Head of caudate nucleus (tissue), 42 donors: ENCODE data around the gene HIVEP3.
A peak's percentile ranks its signal among the peaks of the same experiment; 100 is the strongest.

Source experiments
- DNase-seq, 42 donors: peaks; one replicate each; pipeline versions ENCODE4 v3.0.0 to v3.0.0-alpha.2; 2020 to 2021; ENCODE audit warnings: mixed read lengths in 7 of 42
- intact Hi-C: fragments of 100-400 bp; cut with DNase I; formaldehyde crosslinking; loops from one replicate; pipeline ENCODE4 v1.15.0; 2022

Gene HIVEP3

DNA sequence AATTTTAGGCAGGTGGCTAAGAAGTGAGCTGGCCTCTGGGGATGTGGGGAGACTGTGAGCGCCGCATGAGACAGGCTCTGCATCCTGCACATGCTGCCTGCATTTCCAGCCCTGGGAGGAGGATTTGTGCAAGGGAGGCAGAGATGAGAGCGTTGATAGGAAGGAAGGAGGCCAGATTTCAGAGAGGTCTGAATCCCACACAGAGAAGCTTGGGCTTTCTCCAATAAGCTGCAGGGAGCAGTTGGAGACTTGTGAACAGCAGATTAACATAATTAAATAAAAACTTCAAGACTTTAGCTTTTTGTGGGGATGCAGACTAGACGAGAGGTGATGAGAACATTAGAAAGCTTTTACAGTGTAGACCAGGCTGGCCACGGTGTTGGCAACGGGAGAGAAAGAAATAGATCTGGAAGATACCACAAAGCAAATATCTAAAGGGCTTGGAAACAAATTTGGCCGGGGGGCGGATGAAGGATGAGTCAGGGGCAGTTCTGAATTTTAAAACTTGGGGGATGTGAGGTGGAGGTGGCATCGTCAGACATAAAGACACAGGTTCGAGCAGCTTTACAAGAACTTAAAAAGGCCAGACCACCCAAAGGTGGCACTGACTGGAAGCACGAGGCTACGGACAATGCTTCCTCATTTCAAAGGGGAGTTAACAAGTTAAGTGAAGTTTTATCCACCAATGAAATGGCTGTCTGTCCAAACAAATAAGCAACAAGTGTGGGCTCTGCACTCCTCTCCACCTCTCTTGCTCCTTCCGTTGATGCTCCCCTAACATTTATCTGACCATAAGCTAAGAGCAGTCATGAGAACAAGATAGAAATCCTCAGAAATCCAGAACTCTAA is 57.0 kb downstream of the HIVEP3 start:
- intact Hi-C loops = no loop called here
- DNase-seq = no peak

DNA sequence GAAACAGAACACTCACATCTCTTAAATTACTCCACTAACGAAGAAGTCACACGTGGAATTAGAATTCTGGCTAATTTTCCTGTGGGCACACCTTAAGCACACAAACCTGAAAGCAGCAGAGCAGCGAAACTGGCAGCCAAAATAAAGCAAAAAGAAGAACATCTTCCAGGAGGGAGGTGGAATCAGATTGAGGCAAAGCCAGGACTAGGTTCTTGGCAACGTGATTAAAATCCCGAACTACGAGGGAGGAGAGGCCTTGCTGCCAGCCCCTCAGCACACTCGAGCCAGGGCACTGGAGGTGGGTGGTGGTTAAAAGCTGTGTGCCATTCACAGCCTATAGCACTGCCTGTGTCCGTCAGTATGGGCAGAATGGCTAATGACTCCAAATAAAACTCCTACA is 58.0 kb downstream of the HIVEP3 start:
- intact Hi-C loops = no loop called here
- no peak for DNase-seq

DNA sequence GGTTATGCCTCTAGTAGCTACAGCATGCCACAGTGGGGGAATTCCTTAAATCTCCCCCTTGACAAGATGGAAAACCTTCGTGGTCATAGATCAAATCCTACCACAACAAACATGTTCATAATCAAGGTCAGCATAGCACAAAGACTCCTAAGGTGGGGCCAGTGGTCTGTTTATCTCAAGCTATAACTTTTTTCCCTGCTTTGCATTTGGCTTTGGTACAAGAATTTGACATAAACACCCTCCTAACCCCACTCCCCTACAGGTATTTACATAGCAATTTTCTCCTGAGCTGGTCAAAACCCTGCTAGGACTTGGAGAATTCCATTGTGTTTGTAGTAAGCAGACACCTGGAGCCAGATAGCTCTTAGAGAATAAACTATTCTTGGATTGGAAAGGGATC is 58.5 kb downstream of the HIVEP3 start:
- DNase-seq = no peak
- intact Hi-C loops = no loop called here

- DNase-seq = no peak
- intact Hi-C loops = no loop called here
Measured at GRCh38 chr1:41859686-41860085, 59.0 kb downstream of the HIVEP3 start.

DNA sequence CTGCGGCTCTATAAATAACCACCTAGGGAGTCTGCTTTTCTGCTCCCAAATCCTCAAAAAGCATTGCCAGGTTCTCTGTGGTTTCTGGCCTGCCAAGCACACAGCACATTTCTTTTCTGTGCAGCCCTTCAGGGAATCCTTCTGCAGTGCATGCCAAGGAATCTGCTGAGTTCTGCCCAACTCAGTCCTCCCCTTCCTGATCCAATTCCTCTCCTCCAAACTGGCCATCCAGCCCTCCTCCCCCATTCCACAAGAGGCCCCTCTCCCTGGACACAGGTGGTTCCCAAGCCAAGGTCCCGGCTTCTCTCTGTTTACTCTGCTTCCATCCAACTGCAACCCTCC is 61.8 kb downstream of the HIVEP3 start:
- intact Hi-C loops = no loop called here
- peak in 1 of 42 donors; percentile 8 for DNase-seq

- intact Hi-C loops = no loop called here
- no peak for DNase-seq
Measured at GRCh38 chr1:41856151-41856943, 62.4 kb downstream of the HIVEP3 start.

DNA sequence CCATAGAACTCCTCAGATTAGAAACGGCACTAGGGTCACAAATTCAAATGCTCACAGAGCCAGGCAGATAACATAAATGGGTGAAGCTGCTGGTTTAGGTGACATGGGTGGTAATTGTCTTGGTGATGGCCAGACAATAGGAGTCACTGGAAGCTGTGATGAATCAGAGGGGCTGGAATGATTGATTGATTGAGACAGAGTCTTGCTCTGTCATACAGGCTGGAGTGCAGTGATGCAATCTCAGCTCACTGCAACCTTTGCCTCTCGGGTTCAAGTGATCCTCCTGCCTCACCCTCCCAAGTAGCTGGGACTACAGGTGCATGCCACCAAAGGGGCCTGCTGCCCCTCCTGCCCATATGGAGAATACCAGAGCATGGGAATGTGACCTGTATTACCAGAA is 63.0 kb downstream of the HIVEP3 start:
- intact Hi-C loops = no loop called here

GRCh38 chr1:41853907-41854306 is 64.8 kb downstream of the HIVEP3 start:
- intact Hi-C loops = no loop called here
- no peak for DNase-seq

More for the DNA sequence above, 63.0 kb downstream of the HIVEP3 start:
- DNase-seq = no peak

DNA sequence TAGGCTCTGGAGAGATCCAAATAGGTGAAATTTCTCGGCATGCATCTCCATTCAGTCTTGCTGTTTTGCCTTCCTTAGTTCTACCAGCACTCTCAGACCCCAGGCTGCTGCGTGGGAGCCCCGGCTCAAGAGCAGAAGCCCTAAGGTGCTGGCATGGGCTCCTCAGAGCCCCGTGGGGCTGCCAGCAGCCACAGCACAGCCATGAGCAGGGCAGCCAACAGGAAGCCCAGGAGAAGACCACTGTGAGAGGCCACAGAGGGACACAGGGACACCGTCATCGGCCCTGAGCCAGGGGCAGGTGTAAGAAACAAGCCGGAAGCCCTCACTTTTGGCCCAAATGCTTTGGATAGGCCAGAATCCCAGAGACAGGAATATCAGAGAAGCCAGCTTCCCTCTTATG is 66.6 kb downstream of the HIVEP3 start:
- intact Hi-C loops = no loop called here
- DNase-seq = no peak

DNA sequence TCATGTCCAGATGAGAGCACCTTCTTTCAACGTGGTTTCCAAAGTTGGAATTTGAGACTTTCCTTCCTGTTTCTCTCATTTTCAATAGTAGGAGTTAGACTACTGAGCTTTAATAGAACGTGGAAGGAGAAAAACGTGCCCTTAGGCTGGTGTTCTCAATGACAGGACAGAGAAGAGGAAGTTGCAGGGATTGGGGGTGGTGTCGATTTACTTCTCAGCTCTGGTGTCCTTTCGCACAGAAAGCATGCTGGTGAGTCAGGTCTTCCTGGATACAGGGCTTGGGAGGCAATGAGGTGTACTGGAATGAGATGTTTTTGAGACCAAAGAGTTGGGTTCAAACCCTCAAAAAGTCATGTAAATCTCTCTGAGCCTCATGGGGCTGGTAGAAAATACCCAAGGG is 67.1 kb downstream of the HIVEP3 start:
- peak in 4 of 42 donors; percentile 20 to 48 (median 25) for DNase-seq
- intact Hi-C loops = no loop called here

DNA sequence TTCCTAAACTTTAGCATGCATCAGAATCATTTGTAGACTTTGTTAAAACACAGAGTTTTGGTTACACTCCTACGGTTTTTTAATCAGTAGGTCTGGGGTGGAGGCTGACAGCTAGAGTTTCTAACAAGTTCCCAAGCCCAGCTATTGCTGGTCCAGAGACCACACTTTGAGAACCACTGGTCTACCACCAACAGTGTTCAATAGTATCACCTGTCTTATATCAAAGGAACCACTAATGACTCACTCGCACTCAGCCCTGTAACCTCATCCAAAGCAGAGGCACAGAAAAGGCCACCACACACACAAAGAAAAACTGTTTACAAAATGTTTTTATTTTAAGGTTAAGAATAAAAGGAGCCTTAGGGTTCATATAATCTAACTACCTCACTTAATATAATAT is 68.7 kb downstream of the HIVEP3 start:
- intact Hi-C loops = no loop called here
- no peak for DNase-seq

- intact Hi-C loops = no loop called here
- DNase-seq = no peak
Measured at GRCh38 chr1:41849211-41849759, 69.4 kb downstream of the HIVEP3 start.

DNA sequence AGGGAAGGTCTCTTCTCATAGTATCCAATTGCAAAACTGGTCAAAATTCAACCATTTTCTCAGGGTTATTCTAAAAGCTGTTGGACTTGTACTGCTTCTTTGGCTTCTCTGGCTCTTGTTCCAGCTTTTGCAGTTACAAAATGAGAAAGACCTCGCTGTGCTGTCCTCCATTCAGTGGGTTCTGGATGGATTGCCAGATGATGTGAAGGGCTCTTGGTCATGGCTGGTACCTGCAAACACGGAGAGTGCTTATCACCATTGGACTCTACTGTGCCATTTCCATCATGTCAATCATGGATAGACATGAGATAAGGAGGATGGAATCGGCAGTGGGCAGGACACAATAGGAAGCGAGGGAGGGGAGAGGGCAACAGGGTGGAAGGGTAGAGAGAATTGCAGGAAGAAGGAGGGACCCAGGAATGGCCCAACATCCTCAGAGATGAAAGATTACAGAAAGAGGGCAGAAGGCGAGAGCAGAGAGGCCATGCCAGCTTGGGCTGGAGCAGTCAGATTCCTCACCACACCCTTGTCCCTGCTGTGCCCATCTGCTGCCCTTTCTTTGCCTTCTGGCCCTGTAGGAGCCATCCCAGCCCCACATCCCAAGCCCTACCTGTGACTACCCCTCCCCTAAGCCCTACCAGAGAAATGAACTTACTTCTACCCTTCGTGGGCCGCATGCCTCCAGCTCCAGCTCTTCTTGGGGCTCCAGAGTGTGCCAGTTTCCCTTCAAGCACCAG is 70.3 kb downstream of the HIVEP3 start:
- no peak for DNase-seq
- intact Hi-C loops = no loop called here

GRCh38 chr1:41847733-41848132 is 71.0 kb downstream of the HIVEP3 start:
- intact Hi-C loops = no loop called here
- no peak for DNase-seq

GRCh38 chr1:41846625-41847405 is 71.9 kb downstream of the HIVEP3 start:
- no peak for DNase-seq
- intact Hi-C loops = no loop called here

GRCh38 chr1:41844781-41845272 is 73.9 kb downstream of the HIVEP3 start:
- intact Hi-C loops = no loop called here
- DNase-seq = no peak

GRCh38 chr1:41844255-41844654 is 74.5 kb downstream of the HIVEP3 start:
- intact Hi-C loops = no loop called here
- DNase-seq = no peak

DNA sequence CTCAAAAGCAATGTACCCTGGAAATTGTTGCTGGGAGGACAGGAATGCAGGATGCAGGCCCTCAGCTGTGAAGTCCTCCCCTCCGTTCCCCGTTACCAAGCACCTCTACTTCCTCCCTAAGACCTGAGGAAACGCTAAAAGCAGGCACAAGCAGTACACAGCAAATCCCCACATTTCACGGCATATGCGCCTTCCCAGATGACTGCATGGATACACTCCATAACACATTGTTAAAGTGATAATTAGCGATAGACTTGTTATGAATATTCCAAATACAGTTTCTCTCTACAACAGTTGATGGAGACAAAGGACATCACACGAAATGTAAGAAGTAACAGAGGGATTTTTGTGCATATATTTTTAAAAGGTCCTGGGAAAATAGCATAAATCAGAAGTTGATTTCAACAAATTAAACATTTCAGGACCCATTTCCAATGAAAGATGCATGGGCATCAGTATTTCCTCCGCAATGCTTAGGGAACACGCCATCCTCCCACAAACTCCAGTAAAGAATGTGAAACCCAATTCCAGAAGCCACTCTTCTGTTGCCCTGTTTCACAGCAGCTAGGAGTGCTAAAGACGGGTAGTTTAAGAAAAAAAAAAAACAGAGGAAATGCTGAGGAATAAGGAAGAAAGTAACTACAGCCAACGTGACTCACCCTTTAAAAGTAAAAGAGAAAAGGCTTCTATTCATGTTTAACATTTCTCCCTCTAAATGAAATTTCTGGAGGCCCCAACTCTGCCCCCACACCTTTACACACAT is 75.5 kb downstream of the HIVEP3 start:
- intact Hi-C loops = no loop called here
- DNase-seq = no peak
